ENCODE results near the gene MFSD1.
"Not testable (repeated sequence)": the region's sequence is repeated elsewhere in the genome, so short reads cannot be mapped to it uniquely, and the experiment has no call there.

Gene MFSD1

DNA sequence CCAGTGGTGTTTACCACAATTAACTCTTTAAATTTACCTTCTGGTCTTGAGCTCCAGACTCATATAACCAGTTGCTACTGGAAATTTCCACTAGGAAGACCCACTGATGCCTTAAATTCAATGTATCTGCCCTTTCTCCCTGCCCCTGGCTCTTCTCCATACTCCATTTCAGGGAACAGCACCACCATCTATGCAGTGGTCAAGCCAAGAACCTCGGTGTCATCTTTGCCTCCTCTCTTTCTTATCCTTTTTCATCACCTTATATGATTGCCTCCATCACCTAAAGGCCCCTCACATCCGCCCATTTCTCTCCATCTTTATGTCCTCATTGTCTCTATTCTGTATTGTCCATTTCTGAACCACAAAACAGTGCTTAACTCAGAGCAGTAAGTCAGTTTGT is 20.7 kb upstream of the MFSD1 start:
- no peak overlapping the region for H3K4me3 ChIP-seq (ENCODE audit: low read length)
- no peak overlapping the region for H3K9ac ChIP-seq (ENCODE audit: low read length)
- H3K9me3 ChIP-seq (ENCODE audit: control insufficient read depth, low read length) = no peaks in the 10 kb centered on the region
- no peaks in the 10 kb centered on the region for H3K27me3 ChIP-seq (ENCODE audit: control insufficient read depth, insufficient read depth, low read length)
- H3K4me1 ChIP-seq (ENCODE audit: control insufficient read depth, insufficient read depth, low read length) = no peaks in the 10 kb centered on the region
- no peaks in the 10 kb centered on the region for H3K36me3 ChIP-seq (ENCODE audit: control insufficient read depth, insufficient read depth, low read length)

DNA sequence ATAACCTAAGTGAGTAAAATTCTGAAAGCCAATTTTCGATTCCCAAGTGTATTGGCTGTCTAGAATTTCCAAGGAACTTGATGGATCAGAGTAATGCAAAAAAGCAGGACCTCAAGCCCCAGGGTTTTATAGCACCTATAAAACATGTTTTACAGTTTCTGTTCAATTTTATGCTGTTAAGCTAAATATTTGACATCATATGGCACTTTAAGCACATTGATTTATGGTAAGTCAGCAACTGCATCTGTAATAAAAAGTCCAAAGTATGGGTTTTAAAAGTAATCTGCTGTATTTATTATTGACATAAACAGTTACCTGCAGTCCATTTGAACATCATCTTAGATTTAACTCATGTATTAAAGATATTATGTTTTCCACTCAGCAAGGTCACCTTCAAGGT is 20.0 kb upstream of the MFSD1 start:
- H3K4me3 ChIP-seq (ENCODE audit: low read length) = no peak overlapping the region
- H3K9ac ChIP-seq (ENCODE audit: low read length) = no peak overlapping the region

DNA sequence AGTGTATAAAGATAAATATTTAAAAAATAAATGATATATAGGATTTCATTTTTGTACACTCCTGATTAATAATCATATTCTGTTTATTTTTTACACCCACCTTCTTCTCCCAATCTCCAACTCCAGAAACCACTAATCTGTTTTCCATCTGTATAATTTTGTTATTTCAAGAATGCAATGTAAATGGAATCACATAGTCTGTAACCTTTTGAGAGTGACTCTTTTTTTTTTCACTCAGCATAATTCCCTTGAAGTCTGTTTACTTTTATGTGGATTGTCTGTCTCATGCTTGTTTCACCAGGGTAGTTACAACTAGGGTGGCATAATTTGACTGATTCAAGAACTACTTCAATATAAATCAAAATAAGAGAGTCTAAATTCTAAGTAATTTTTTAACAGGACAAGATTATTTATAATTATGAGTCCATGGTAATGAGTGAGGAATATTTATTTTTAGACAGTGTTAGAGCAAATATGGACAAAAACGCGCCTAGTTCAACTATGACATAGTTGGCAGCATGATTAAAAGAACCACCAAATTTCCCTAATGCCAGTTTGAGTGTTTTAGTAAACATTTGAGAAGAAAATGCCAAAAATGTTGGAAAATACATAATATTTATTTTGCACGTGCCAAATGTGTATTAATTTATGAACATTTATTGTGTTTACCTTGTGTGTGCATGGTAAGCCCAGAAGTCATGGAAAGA is 19.4 kb upstream of the MFSD1 start:
- no peak overlapping the region for H3K9ac ChIP-seq (ENCODE audit: low read length)
- H3K4me1 ChIP-seq (ENCODE audit: control insufficient read depth, insufficient read depth, low read length) = no peaks in the 10 kb centered on the region
- no peaks in the 10 kb centered on the region for H3K27me3 ChIP-seq (ENCODE audit: control insufficient read depth, insufficient read depth, low read length)
- H3K36me3 ChIP-seq (ENCODE audit: control insufficient read depth, insufficient read depth, low read length) = no peaks in the 10 kb centered on the region
- no peak overlapping the region for H3K4me3 ChIP-seq (ENCODE audit: low read length)
- H3K9me3 ChIP-seq (ENCODE audit: control insufficient read depth, low read length) = no peaks in the 10 kb centered on the region

More for the DNA sequence above, 20.0 kb upstream of the MFSD1 start:
- no peaks in the 10 kb centered on the region for H3K27me3 ChIP-seq (ENCODE audit: control insufficient read depth, insufficient read depth, low read length)
- no peaks in the 10 kb centered on the region for H3K9me3 ChIP-seq (ENCODE audit: control insufficient read depth, low read length)
- H3K36me3 ChIP-seq (ENCODE audit: control insufficient read depth, insufficient read depth, low read length) = no peaks in the 10 kb centered on the region
- H3K4me1 ChIP-seq (ENCODE audit: control insufficient read depth, insufficient read depth, low read length) = no peaks in the 10 kb centered on the region

DNA sequence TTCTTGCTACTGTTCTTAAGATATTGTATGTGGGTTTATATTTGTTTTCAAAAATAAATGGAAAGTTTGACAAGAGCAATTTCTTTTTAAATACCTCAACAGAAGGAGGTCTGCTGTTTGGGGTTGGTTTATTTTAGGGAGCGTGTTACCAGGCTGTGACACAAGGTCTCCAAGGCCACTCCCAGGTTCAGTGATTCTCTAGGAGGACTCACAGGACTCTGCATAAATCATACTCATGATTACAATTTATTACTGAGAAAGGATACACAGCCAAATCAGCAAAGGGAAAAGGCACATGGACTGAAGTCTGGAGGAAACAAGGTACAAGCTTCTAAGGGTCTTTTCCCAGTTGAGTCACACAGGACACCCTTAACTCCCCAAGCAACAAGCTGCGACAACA is 18.8 kb upstream of the MFSD1 start:
- H3K9me3 ChIP-seq (ENCODE audit: control insufficient read depth, low read length) = no peaks in the 10 kb centered on the region
- no peak overlapping the region for H3K9ac ChIP-seq (ENCODE audit: low read length)
- H3K36me3 ChIP-seq (ENCODE audit: control insufficient read depth, insufficient read depth, low read length) = no peaks in the 10 kb centered on the region
- H3K4me1 ChIP-seq (ENCODE audit: control insufficient read depth, insufficient read depth, low read length) = peaks cover under 1% of the 10 kb centered on the region
- H3K27me3 ChIP-seq (ENCODE audit: control insufficient read depth, insufficient read depth, low read length) = no peaks in the 10 kb centered on the region
- no peak overlapping the region for H3K4me3 ChIP-seq (ENCODE audit: low read length)

DNA sequence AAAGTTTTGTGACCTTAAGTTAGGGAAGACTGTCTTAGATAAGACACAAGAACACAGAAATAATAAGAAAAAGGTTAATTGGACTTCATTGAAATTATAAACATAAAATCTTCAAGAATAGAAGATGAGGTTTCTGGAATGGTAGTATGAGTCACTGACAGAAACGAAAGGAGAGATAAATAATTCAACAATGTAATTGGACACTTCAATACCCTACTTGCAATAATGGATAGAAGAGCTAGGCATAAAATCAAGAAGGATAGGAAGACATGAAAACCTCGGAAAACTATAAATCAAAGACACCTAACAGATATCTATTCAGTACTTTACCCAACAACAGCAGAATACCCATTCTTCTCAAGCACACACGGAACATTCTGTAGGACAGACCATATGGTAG is 15.9 kb upstream of the MFSD1 start:
- no peak overlapping the region for H3K4me3 ChIP-seq (ENCODE audit: low read length)
- peaks cover 8% of the 10 kb centered on the region for H3K4me1 ChIP-seq (ENCODE audit: control insufficient read depth, insufficient read depth, low read length)
- no peaks in the 10 kb centered on the region for H3K36me3 ChIP-seq (ENCODE audit: control insufficient read depth, insufficient read depth, low read length)
- no peaks in the 10 kb centered on the region for H3K9me3 ChIP-seq (ENCODE audit: control insufficient read depth, low read length)
- no peaks in the 10 kb centered on the region for H3K27me3 ChIP-seq (ENCODE audit: control insufficient read depth, insufficient read depth, low read length)
- no peak overlapping the region for H3K9ac ChIP-seq (ENCODE audit: low read length)

DNA sequence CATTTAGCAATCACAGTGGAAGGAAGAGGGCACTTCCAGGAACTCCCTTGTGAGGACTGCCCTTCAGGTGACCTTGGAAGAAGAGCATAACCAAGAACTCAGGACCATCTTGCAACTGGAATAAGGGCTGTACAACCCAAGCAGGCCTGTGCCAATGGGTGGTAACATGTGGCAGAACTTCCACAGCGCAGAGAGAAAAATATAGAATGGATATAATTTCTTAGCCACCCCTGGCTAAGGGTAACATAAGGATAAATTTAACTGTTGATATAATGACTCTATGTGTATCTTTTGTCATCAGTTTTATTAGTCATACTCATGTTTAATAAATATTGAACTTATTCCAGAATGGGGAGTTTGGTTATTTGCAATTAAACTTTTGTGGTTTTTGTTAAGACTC is 13.4 kb upstream of the MFSD1 start:
- H3K9me3 ChIP-seq (ENCODE audit: control insufficient read depth, low read length) = no peaks in the 10 kb centered on the region
- H3K9ac ChIP-seq (ENCODE audit: low read length) = no peak overlapping the region
- H3K36me3 ChIP-seq (ENCODE audit: control insufficient read depth, insufficient read depth, low read length) = no peaks in the 10 kb centered on the region
- H3K4me3 ChIP-seq (ENCODE audit: low read length) = no peak overlapping the region
- H3K4me1 ChIP-seq (ENCODE audit: control insufficient read depth, insufficient read depth, low read length) = peaks cover 13% of the 10 kb centered on the region
- H3K27me3 ChIP-seq (ENCODE audit: control insufficient read depth, insufficient read depth, low read length) = no peaks in the 10 kb centered on the region

DNA sequence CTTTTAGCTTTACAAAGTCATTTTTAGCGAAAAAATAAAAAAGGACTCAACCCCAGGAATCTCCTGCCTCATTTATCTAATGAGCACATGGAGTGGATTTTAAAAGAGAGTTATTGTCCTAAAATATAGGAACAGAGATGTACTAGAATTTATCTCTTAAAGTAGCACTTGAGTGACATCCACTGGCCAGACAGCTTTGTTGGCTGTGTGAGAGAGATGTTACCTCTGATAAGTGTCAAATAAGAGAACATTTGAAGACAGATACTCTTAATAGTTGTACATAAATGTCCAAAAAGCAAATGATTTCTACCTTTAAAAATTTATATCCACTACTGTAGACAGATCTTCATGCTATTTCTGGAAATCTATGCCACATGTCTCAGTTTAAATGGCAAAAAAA is 12.3 kb upstream of the MFSD1 start:
- Histone ChIP-seq H3K27me3 (ENCODE audit: control insufficient read depth, insufficient read depth, low read length) (no peaks in the 10 kb centered on the region), H3K4me1 (ENCODE audit: control insufficient read depth, insufficient read depth, low read length) (peaks cover 13% of the 10 kb centered on the region), H3K9ac (ENCODE audit: low read length) (no peak overlapping the region), H3K9me3 (ENCODE audit: control insufficient read depth, low read length) (no peaks in the 10 kb centered on the region), H3K4me3 (ENCODE audit: low read length) (no peak overlapping the region), H3K36me3 (ENCODE audit: control insufficient read depth, insufficient read depth, low read length) (no peaks in the 10 kb centered on the region)

DNA sequence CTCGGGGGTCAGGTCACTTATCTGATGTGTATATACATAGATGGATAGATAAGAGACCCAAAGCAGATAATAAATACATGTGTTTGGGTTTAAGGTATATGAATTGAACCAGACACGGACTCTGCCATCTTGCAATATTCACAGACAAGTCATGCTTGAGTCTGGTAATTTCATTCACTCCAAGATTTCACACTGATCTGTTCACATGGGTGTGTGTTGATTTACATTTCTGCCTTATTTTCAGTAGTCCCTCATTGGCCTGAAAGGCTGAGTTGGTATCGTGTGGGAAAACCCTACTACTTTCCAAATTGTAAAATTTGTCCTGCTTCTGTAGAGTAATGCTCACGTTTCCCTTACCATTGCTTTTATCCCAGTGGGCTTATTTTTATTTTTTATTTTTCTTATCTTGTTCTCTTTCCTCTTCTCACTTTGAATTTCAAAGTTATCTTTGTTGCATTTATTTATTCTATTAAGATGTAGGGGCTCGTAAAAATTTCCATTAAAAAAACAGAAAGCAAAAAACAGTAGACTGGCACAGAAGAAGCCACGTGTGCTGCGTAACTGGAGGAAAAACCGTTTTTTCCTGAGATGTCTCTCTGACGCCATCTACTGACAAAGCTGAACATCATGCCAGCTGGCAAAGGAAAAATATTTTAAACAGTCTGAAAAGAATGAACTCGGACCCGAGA is 10.8 kb upstream of the MFSD1 start:
- H3K9me3 ChIP-seq (ENCODE audit: control insufficient read depth, low read length) = no peaks in the 10 kb centered on the region
- H3K4me1 ChIP-seq (ENCODE audit: control insufficient read depth, insufficient read depth, low read length) = peaks cover 13% of the 10 kb centered on the region
- no peak overlapping the region for H3K4me3 ChIP-seq (ENCODE audit: low read length)
- no peaks in the 10 kb centered on the region for H3K36me3 ChIP-seq (ENCODE audit: control insufficient read depth, insufficient read depth, low read length)
- H3K9ac ChIP-seq (ENCODE audit: low read length) = no peak overlapping the region
- H3K27me3 ChIP-seq (ENCODE audit: control insufficient read depth, insufficient read depth, low read length) = no peaks in the 10 kb centered on the region

DNA sequence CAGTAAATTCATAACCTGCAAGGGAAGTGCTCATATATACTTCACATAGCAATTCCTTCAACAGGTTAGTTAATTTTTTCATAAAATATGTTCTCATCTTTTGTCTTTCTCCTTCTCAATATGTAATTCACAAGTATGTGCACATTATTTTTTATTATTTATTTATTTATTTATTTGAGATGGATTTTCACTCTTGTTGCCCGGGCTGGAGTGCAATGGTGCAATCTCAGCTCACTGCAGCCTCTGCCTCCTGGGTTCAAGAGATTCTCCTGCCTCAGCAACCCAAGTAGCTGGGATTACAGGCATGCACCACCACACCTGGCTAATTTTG is 10.3 kb upstream of the MFSD1 start:
- H3K36me3 ChIP-seq (ENCODE audit: control insufficient read depth, insufficient read depth, low read length); H3K4me3 ChIP-seq (ENCODE audit: low read length); H3K9ac ChIP-seq (ENCODE audit: low read length); H3K27me3 ChIP-seq (ENCODE audit: control insufficient read depth, insufficient read depth, low read length); H3K9me3 ChIP-seq (ENCODE audit: control insufficient read depth, low read length): not testable (repeated sequence)
- peaks cover 13% of the 10 kb centered on the region for H3K4me1 ChIP-seq (ENCODE audit: control insufficient read depth, insufficient read depth, low read length)

DNA sequence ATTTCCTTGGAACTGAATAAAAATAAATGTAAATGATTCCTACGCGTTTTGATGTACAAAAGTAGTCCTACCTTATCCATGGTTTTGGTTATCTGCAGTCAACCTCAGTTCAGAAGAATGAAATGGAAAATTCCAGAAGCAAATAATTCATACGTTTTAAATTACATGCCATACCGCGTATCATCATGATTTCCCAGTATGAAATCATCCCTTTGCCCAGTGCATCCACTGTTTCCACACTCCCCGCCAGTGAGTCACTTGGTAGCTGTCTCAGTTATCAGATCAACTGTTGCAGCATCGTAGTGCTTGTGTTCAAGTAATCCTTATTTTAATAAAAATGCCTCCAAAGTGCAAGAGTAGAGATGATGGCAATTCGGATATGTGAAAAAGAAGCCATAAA is 9.1 kb upstream of the MFSD1 start:
- H3K9ac ChIP-seq (ENCODE audit: low read length) = no peak overlapping the region
- no peaks in the 10 kb centered on the region for H3K36me3 ChIP-seq (ENCODE audit: control insufficient read depth, insufficient read depth, low read length)
- no peaks in the 10 kb centered on the region for H3K27me3 ChIP-seq (ENCODE audit: control insufficient read depth, insufficient read depth, low read length)

DNA sequence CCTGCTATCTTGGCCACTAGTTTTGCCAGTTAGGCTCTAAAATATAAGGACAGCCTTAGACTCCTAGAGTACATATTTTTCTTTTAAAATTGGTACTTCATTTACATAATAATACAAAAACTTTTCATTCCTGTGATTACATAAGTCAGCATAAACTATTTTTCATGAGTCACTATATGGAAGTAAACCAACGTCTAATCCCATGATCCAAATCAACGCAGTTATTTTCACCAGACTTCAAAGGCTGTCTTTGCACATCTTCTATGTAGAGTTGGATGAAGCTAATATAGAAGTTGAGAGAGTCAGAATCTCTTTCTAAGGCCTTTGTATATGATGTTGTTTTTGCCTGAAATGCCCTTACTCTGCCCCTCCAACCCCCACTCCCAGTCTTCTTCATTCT is 7.6 kb upstream of the MFSD1 start:
- Histone ChIP-seq H3K9me3 (ENCODE audit: control insufficient read depth, low read length) (no peaks in the 10 kb centered on the region), H3K9ac (ENCODE audit: low read length) (no peak overlapping the region), H3K27me3 (ENCODE audit: control insufficient read depth, insufficient read depth, low read length) (no peaks in the 10 kb centered on the region), H3K36me3 (ENCODE audit: control insufficient read depth, insufficient read depth, low read length) (no peaks in the 10 kb centered on the region), H3K4me1 (ENCODE audit: control insufficient read depth, insufficient read depth, low read length) (peaks cover 8% of the 10 kb centered on the region), H3K4me3 (ENCODE audit: low read length) (no peak overlapping the region)

More for the DNA sequence above, 9.1 kb upstream of the MFSD1 start:
- H3K4me3 ChIP-seq (ENCODE audit: low read length) = no peak overlapping the region
- no peaks in the 10 kb centered on the region for H3K9me3 ChIP-seq (ENCODE audit: control insufficient read depth, low read length)
- peaks cover 13% of the 10 kb centered on the region for H3K4me1 ChIP-seq (ENCODE audit: control insufficient read depth, insufficient read depth, low read length)

DNA sequence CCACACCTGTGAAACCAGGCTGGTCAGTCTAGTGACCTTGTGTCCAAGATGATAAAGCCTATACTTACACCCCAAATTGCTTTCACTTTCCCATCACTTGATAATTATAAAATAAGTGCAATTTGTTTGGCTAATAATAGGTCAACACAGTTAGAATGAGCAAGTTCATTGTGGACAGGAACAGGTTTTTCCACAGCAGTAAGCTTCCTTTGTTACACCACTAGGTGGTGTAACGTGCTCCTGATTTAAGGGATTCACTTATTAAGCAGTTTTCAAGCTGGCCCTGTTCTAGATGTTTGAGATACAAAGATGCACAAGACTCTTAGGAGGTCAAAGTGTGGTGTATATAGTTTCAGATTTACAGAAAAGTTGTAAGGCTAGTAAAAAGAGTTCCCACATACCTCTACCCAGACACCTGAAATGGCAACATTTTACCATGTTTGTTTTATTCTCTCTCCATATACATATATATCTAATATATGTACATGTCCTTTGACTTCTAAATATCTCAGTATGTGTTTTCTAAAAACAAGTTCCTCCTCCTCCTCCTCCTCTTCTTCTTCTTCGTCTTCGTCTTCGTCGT is 6.8 kb upstream of the MFSD1 start:
- Histone ChIP-seq H3K9me3 (ENCODE audit: control insufficient read depth, low read length) (no peaks in the 10 kb centered on the region), H3K36me3 (ENCODE audit: control insufficient read depth, insufficient read depth, low read length) (no peaks in the 10 kb centered on the region), H3K9ac (ENCODE audit: low read length) (no peak overlapping the region), H3K27me3 (ENCODE audit: control insufficient read depth, insufficient read depth, low read length) (no peaks in the 10 kb centered on the region), H3K4me1 (ENCODE audit: control insufficient read depth, insufficient read depth, low read length) (peaks cover 8% of the 10 kb centered on the region), H3K4me3 (ENCODE audit: low read length) (no peak overlapping the region)

Measured in mucosa of stomach (tissue), 1 donor.